Neuronal stem cell (in vitro differentiated cells): ENCODE measurements around the gene CSF3R.
"Not testable (repeated sequence)": the region's sequence is repeated elsewhere in the genome, so short reads cannot be mapped to it uniquely, and the experiment has no call there.

Experiments used
- DNase-seq: peaks from one replicate; pipeline ENCODE4 v3.0.0-alpha.2; 2013; ENCODE audit warnings: low spot score
- H2AFZ ChIP-seq: one replicate; pipeline ENCODE4 v1.6.1; 2013; ENCODE audit warnings: mild to moderate bottlenecking, low read length, inconsistent platforms
- H2AK5ac ChIP-seq: 2 replicates; pipeline ENCODE4 v1.6.1; 2013; ENCODE audit warnings: low read depth, mild to moderate bottlenecking, inconsistent platforms, low read length, moderate library complexity, mixed read lengths
- H2BK120ac ChIP-seq: 2 replicates; pipeline ENCODE4 v1.6.1; 2013; ENCODE audit warnings: low read depth, mild to moderate bottlenecking, inconsistent platforms, low read length, moderate library complexity, mixed read lengths
- H2BK12ac ChIP-seq: one replicate; pipeline ENCODE4 v1.6.1; 2013; ENCODE audit warnings: low read length, inconsistent platforms
- H2BK15ac ChIP-seq: 2 replicates; pipeline ENCODE4 v1.6.1; 2013; ENCODE audit warnings: mild to moderate bottlenecking, low read length, inconsistent platforms, mixed read lengths
- H2BK5ac ChIP-seq: one replicate; pipeline ENCODE4 v1.6.1; 2013; ENCODE audit warnings: inconsistent platforms, mild to moderate bottlenecking, low read length, moderate library complexity
- H3K14ac ChIP-seq: one replicate; pipeline ENCODE4 v1.6.1; 2013; ENCODE audit warnings: low read length, inconsistent platforms
- H3K18ac ChIP-seq: 2 replicates; pipeline ENCODE4 v1.6.1; 2013; ENCODE audit warnings: low read length, inconsistent platforms
- H3K23ac ChIP-seq: 2 replicates; pipeline ENCODE4 v1.6.1; 2013; ENCODE audit warnings: low read depth, mild to moderate bottlenecking, mixed read lengths, low read length, inconsistent platforms; ENCODE audit not compliant: poor library complexity
- H3K27ac ChIP-seq: replicated peaks from 3 replicates; pipeline ENCODE4 v1.5.1; 2013; ENCODE audit warnings: low read length, inconsistent platforms
- H3K27me3 ChIP-seq, 3 experiments: 2 replicates each; pipeline ENCODE4 v1.6.1; 2013; ENCODE audit warnings: low read length in 3 of 3, mild to moderate bottlenecking in 2 of 3, inconsistent platforms in 1 of 3, low read depth in 1 of 3, mixed read lengths in 1 of 3, moderate library complexity in 1 of 3; ENCODE audit not compliant: control insufficient read depth in 3 of 3, insufficient read depth in 3 of 3
- H3K36me3 ChIP-seq, 2 donors: replicated peaks in 1 of 2; 2 replicates each; pipeline ENCODE4 v1.6.1; 2013; ENCODE audit warnings: low read length in 2 of 2; ENCODE audit not compliant: control insufficient read depth in 2 of 2, insufficient read depth in 2 of 2
- H3K4ac ChIP-seq: 2 replicates; pipeline ENCODE4 v1.6.1; 2013; ENCODE audit warnings: inconsistent platforms, mild to moderate bottlenecking, low read length, moderate library complexity
- H3K4me1 ChIP-seq, 2 donors: 1 replicate in 1 of 2; 2 replicates in 1 of 2; pipeline ENCODE4 v1.6.1; 2013; ENCODE audit warnings: low read length in 2 of 2, low read depth in 1 of 2; ENCODE audit not compliant: control insufficient read depth in 2 of 2, insufficient read depth in 1 of 2
- H3K4me2 ChIP-seq: one replicate; pipeline ENCODE4 v1.6.1; 2013; ENCODE audit warnings: mild to moderate bottlenecking, low read length, inconsistent platforms; ENCODE audit not compliant: insufficient read depth, poor library complexity, severe bottlenecking
- H3K4me3 ChIP-seq, 2 donors: 2 replicates each; pipeline ENCODE4 v1.5.1; 2013; ENCODE audit warnings: low read length in 2 of 2, mild to moderate bottlenecking in 2 of 2, inconsistent platforms in 1 of 2, moderate library complexity in 1 of 2
- H3K79me1 ChIP-seq: one replicate; pipeline ENCODE4 v1.6.1; 2013; ENCODE audit warnings: low read depth, mild to moderate bottlenecking, inconsistent platforms, low read length, moderate library complexity
- H3K9ac ChIP-seq: one replicate; pipeline ENCODE4 v1.6.1; 2013; ENCODE audit warnings: mild to moderate bottlenecking, low read depth, low read length, inconsistent platforms; ENCODE audit not compliant: poor library complexity
- H3K9me3 ChIP-seq, 2 donors: replicated peaks in 1 of 2; 2 replicates each; pipeline versions ENCODE3 to v1.6.1; 2013; ENCODE audit warnings: low read length in 2 of 2, mild to moderate bottlenecking in 2 of 2, inconsistent platforms in 1 of 2, low read depth in 1 of 2, mixed read lengths in 1 of 2, moderate library complexity in 1 of 2; ENCODE audit not compliant: control insufficient read depth in 2 of 2, insufficient read depth in 1 of 2
- H4K8ac ChIP-seq: one replicate; pipeline ENCODE4 v1.6.1; 2013; ENCODE audit warnings: low read depth, mild to moderate bottlenecking, inconsistent platforms, low read length, moderate library complexity
- H4K91ac ChIP-seq: one replicate; pipeline ENCODE4 v1.6.1; 2013; ENCODE audit warnings: low read length, low read depth, mild to moderate bottlenecking, inconsistent platforms; ENCODE audit not compliant: poor library complexity
- whole genome bisulfite sequencing, 2 donors: extraction: QIAGEN DNeasy Blood & Tissue Kit; methylation state at CpG; one replicate each; pipeline ENCODE4 v1.1.7; 2013; ENCODE audit warnings: missing lambda C conversion rate in 2 of 2, mixed read lengths in 1 of 2; ENCODE audit not compliant: insufficient read length in 2 of 2, insufficient replicate concordance in 1 of 2; ENCODE audit errors: extremely low coverage in 2 of 2; 5-methylcytosine and 5-hydroxymethylcytosine counted together

Gene CSF3R

GRCh38 chr1:36481091-36481490 is 1.6 kb downstream of the CSF3R start:
- Histone ChIP-seq H3K4me3 (no peak overlapping the region), H3K4me2 (no peak overlapping the region), H3K27ac (no peak overlapping the region), H2AFZ (no peak overlapping the region), H3K79me1 (no peaks in the 10 kb centered on the region), H3K9ac (no peak overlapping the region), H2BK5ac (no peak overlapping the region), H3K9me3 (no peaks in the 10 kb centered on the region), H4K8ac (no peak overlapping the region), H2BK120ac (no peak overlapping the region), H3K4me1 (peaks cover 7 to 12% of the 10 kb centered on the region in 2 donors), H2AK5ac (peak overlapping the region; percentile 20), H3K18ac (no peak overlapping the region), H4K91ac (no peak overlapping the region), H3K4ac (no peak overlapping the region), H3K27me3 (peaks cover 0 to 20% (median 0%) of the 10 kb centered on the region in 3 experiments), H3K23ac (no peak overlapping the region), H2BK15ac (peak overlapping the region; percentile 12), H3K36me3 (no peaks in the 10 kb centered on the region), H3K14ac (no peak overlapping the region), H2BK12ac (no peak overlapping the region)
- DNase-seq = no peak
- WGBS, 2 donors = no CpG with 5 or more reads among the region's 6 CpGs

DNA sequence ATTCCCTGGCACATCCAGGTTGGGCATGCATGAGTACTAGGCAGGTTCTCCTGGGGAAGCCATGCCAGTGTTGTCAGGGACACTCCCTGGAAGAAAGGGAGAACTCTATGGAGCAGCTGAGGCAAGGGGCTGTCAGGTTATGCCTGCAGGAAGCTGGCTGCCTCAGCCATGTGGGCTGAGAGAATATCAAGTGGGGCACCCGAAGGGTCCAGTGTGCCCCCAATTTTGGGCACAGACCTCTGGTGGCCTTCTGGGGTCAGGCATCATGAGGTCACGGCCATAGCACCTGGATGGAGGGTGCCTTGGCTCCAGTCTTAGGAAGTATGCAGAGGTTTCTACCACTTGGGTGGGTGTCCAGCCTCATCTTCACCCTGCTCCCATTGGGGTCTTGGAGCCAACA is 2.6 kb downstream of the CSF3R start:
- no peak overlapping the region for H2BK120ac ChIP-seq
- no peaks in the 10 kb centered on the region for H3K9me3 ChIP-seq
- no peak overlapping the region for H4K8ac ChIP-seq
- H2AFZ ChIP-seq = no peak overlapping the region
- no peak overlapping the region for H3K4me2 ChIP-seq
- DNase-seq = no peak
- H2AK5ac ChIP-seq = peak overlapping the region; percentile 33
- H3K9ac ChIP-seq = no peak overlapping the region
- no peak overlapping the region for H3K4ac ChIP-seq
- no peak overlapping the region for H4K91ac ChIP-seq
- no CpG with 5 or more reads among the region's 2 CpGs for WGBS, 2 donors
- peak overlapping the region; percentile 62 for H3K23ac ChIP-seq
- H2BK5ac ChIP-seq = no peak overlapping the region
- peak overlapping the region; percentile 27 for H3K18ac ChIP-seq
- H3K4me1 ChIP-seq = peaks cover 7 to 10% of the 10 kb centered on the region in 2 donors
- no peak overlapping the region for H2BK12ac ChIP-seq
- no peaks in the 10 kb centered on the region for H3K79me1 ChIP-seq
- H2BK15ac ChIP-seq = peak overlapping the region; percentile 52
- H3K4me3 ChIP-seq = no peak overlapping the region
- no peak overlapping the region for H3K14ac ChIP-seq
- peaks cover 0 to 17% (median 0%) of the 10 kb centered on the region in 3 experiments for H3K27me3 ChIP-seq
- H3K36me3 ChIP-seq = no peaks in the 10 kb centered on the region
- H3K27ac ChIP-seq = no peak overlapping the region

DNA sequence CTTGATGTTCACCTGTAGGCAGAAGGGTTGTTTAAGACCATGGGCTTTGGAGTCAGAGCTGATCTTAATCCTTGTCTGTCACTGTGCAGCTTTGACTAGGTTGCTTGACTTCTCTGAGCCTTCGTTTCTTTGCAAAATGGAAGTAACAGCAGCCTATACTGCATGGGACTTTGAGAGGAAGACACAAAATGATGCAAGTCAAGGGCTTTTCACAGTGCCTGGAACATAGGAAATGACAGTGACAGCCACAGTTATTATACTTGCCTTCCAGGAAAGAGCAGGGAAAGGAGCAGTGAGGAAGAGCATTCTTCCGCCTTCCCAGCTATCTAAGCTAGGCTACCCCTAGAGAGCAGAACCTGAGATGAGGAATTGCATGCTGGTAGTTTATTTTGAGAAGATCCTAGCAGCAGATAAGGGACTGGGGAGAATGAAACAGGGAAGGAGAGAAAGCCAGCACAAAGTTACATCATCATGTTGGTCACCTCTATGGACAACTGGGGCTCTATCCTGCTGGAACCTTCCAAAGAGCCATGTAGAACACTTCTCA is 3.1 kb downstream of the CSF3R start:
- DNase-seq = no peak
- Histone ChIP-seq H2BK15ac (no peak overlapping the region), H4K8ac (no peak overlapping the region), H2AFZ (no peak overlapping the region), H2BK5ac (no peak overlapping the region), H3K27ac (no peak overlapping the region), H3K4ac (no peak overlapping the region), H3K27me3 (peaks cover 0 to 17% (median 0%) of the 10 kb centered on the region in 3 experiments), H3K79me1 (no peaks in the 10 kb centered on the region), H3K4me1 (peaks cover 7 to 10% of the 10 kb centered on the region in 2 donors), H2BK12ac (no peak overlapping the region), H3K4me2 (no peak overlapping the region), H3K18ac (no peak overlapping the region), H3K9ac (no peak overlapping the region), H2BK120ac (no peak overlapping the region), H3K36me3 (no peaks in the 10 kb centered on the region), H3K23ac (no peak overlapping the region), H4K91ac (no peak overlapping the region), H2AK5ac (no peak overlapping the region), H3K4me3 (no peak overlapping the region), H3K14ac (no peak overlapping the region), H3K9me3 (no peaks in the 10 kb centered on the region)
- no CpG with 5 or more reads among the region's 2 CpGs for WGBS, 2 donors

GRCh38 chr1:36477615-36478014 is 5.1 kb downstream of the CSF3R start:
- no CpG with 5 or more reads among the region's 13 CpGs for WGBS, 2 donors

More at GRCh38 chr1:36477615-36478014, 5.1 kb downstream of the CSF3R start:
- H3K4ac ChIP-seq, H3K27ac ChIP-seq, H3K4me3 ChIP-seq, H3K4me2 ChIP-seq, H2BK15ac ChIP-seq, H3K23ac ChIP-seq, H3K9me3 ChIP-seq, H3K9ac ChIP-seq, DNase-seq, H2BK120ac ChIP-seq, H2BK12ac ChIP-seq, H4K8ac ChIP-seq, H2AK5ac ChIP-seq, H2BK5ac ChIP-seq, H3K14ac ChIP-seq, H3K36me3 ChIP-seq, H3K4me1 ChIP-seq, H2AFZ ChIP-seq, H3K18ac ChIP-seq, H4K91ac ChIP-seq, H3K79me1 ChIP-seq: not testable (repeated sequence)
- H3K27me3 ChIP-seq = peaks cover 0 to 17% (median 0%) of the 10 kb centered on the region in 3 experiments
